SU-DHL-6 (cell line): ENCODE results near the gene GARNL3.

ENCODE experiments used
- H2AFZ ChIP-seq: fragments of 200-600 bp; sonication (generic); 2 replicates; pipeline ENCODE4 v1.6.1; 2014; ENCODE audit warnings: low read depth, mild to moderate bottlenecking, moderate library complexity, mixed read lengths, antibody characterized with exemption, low read length; ENCODE audit not compliant: severe bottlenecking
- H3F3A ChIP-seq: fragments of 200-600 bp; shearing (Covaris generic); 2 replicates; pipeline ENCODE4 v1.6.0; 2016; ENCODE audit warnings: antibody characterized with exemption, mild to moderate bottlenecking; ENCODE audit not compliant: insufficient read depth
- H3K27ac ChIP-seq: fragments of 200-600 bp; sonication (generic); 2 replicates; pipeline ENCODE4 v1.5.1; 2016; ENCODE audit warnings: low read depth, mild to moderate bottlenecking, low read length, moderate library complexity, mixed read lengths
- H3K27me3 ChIP-seq: fragments of 200-600 bp; sonication (generic), shearing (Covaris generic); 2 replicates; pipeline ENCODE4 v1.6.0; 2014; ENCODE audit warnings: mild to moderate bottlenecking, low read length
- H3K36me3 ChIP-seq: fragments of 200-600 bp; sonication (generic); 2 replicates; pipeline ENCODE4 v1.6.1; 2014; ENCODE audit warnings: mild to moderate bottlenecking, low read length, mixed read lengths
- H3K4me2 ChIP-seq: fragments of 300-600, 200-600 bp; shearing (Covaris generic), sonication (generic); 2 replicates; pipeline ENCODE4 v1.6.0; 2014; ENCODE audit warnings: low read length, low read depth, mild to moderate bottlenecking; ENCODE audit not compliant: poor library complexity, severe bottlenecking
- H3K4me3 ChIP-seq: fragments of 200-600 bp; sonication (generic); 2 replicates; pipeline ENCODE4 v1.5.1; 2014; ENCODE audit warnings: antibody characterized with exemption, low read length, mild to moderate bottlenecking, mixed read lengths; ENCODE audit not compliant: insufficient read depth, poor library complexity, severe bottlenecking
- H3K79me2 ChIP-seq: fragments of 200-600 bp; sonication (generic); 2 replicates; pipeline ENCODE4 v1.6.1; 2014; ENCODE audit warnings: mild to moderate bottlenecking, low read length, moderate library complexity; ENCODE audit not compliant: insufficient read depth
- H3K9ac ChIP-seq: fragments of 200-600 bp; sonication (generic); 2 replicates; pipeline ENCODE4 v1.7.0; 2014; ENCODE audit warnings: mild to moderate bottlenecking, low read length
- H3K9me2 ChIP-seq: fragments of 200-600 bp; sonication (generic); replicated peaks from 2 replicates; pipeline ENCODE4 v1.6.1; 2014; ENCODE audit warnings: low read length; ENCODE audit not compliant: insufficient read depth
- H3K9me3 ChIP-seq: fragments of 200-600 bp; sonication (generic); 2 replicates; pipeline ENCODE4 v1.6.1; 2014; ENCODE audit warnings: low read length, mixed read lengths; ENCODE audit not compliant: insufficient read depth
- H4K20me1 ChIP-seq: fragments of 200-600 bp; sonication (generic); 2 replicates; pipeline ENCODE4 v1.6.1; 2014; ENCODE audit warnings: low read depth, mild to moderate bottlenecking, antibody characterized with exemption, low read length, moderate library complexity, mixed read lengths
- CTCF ChIP-seq: fragments of 200-600 bp; sonication (generic); IDR thresholded peaks from one replicate; pipeline ENCODE4 v1.5.1; 2017; ENCODE audit warnings: antibody characterized with exemption, mild to moderate bottlenecking, low read length, moderate library complexity; ENCODE audit not compliant: insufficient read depth, poor library complexity, severe bottlenecking
- EZH2phosphoT487 ChIP-seq: fragments of 200-600 bp; sonication (generic), shearing (Covaris generic); conservative IDR thresholded peaks from 2 replicates; pipeline ENCODE4 v1.6.1; 2018; ENCODE audit warnings: mild to moderate bottlenecking, antibody characterized with exemption, low read length, moderate library complexity, mixed read lengths

Gene GARNL3

GRCh38 chr9:127300886-127301447 is 36.4 kb downstream of the GARNL3 start:
- H3K9me3 ChIP-seq, result no peaks in the 10 kb centered on the region
- no peak overlapping the region for H3K27ac ChIP-seq
- H4K20me1 ChIP-seq, result no peaks in the 10 kb centered on the region
- no peaks in the 10 kb centered on the region for H3K79me2 ChIP-seq
- H3F3A ChIP-seq, result no peaks in the 10 kb centered on the region
- TF ChIP-seq EZH2phosphoT487 (no peak), CTCF (no peak)
- H3K27me3 ChIP-seq, result no peaks in the 10 kb centered on the region
- no peak overlapping the region for H2AFZ ChIP-seq
- no peak overlapping the region for H3K9ac ChIP-seq
- no peak overlapping the region for H3K4me3 ChIP-seq
- H3K4me2 ChIP-seq, result no peak overlapping the region
- H3K36me3 ChIP-seq, result no peaks in the 10 kb centered on the region
- H3K9me2 ChIP-seq, result no peaks in the 10 kb centered on the region

GRCh38 chr9:127303830-127304229 is 39.3 kb downstream of the GARNL3 start:
- Histone ChIP-seq H3K27me3 (no peaks in the 10 kb centered on the region), H3K4me3 (no peak overlapping the region), H3K9ac (no peak overlapping the region), H3K36me3 (no peaks in the 10 kb centered on the region), H3K79me2 (no peaks in the 10 kb centered on the region), H3F3A (no peaks in the 10 kb centered on the region), H3K27ac (no peak overlapping the region), H3K4me2 (no peak overlapping the region), H2AFZ (no peak overlapping the region), H3K9me2 (no peaks in the 10 kb centered on the region), H3K9me3 (no peaks in the 10 kb centered on the region), H4K20me1 (no peaks in the 10 kb centered on the region)
- TF ChIP-seq EZH2phosphoT487 (no peak), CTCF (no peak)

- no peaks in the 10 kb centered on the region for H3K79me2 ChIP-seq
- H3K4me3 ChIP-seq, result no peak overlapping the region
- no peaks in the 10 kb centered on the region for H3K9me3 ChIP-seq
- H3K9me2 ChIP-seq, result no peaks in the 10 kb centered on the region
- H4K20me1 ChIP-seq, result no peaks in the 10 kb centered on the region
- H3K9ac ChIP-seq, result no peak overlapping the region
- no peaks in the 10 kb centered on the region for H3K36me3 ChIP-seq
- TF ChIP-seq CTCF (no peak), EZH2phosphoT487 (no peak)
- no peak overlapping the region for H2AFZ ChIP-seq
- H3F3A ChIP-seq, result no peaks in the 10 kb centered on the region
- H3K4me2 ChIP-seq, result no peak overlapping the region
- no peaks in the 10 kb centered on the region for H3K27me3 ChIP-seq
- no peak overlapping the region for H3K27ac ChIP-seq
Observed at GRCh38 chr9:127305206-127305837, 40.7 kb downstream of the GARNL3 start.
